Activated CD8-positive, alpha-beta T cell treated with anti-CD3 and anti-CD28 coated beads, Interleukin-2, amount 10 ng/mL, durations not matched to agents 7 days and 5 days (primary cell): Measurements from ENCODE around the gene BCL2. TPM values are rescaled to one million over a fixed set of nuclear protein-coding genes. Genes with fewer than 3 reads are reported as not detected.

Experiments
- ATAC-seq: fragments of 150-1000 bp; cut with Tn5 transposase; one replicate; pipeline ENCODE4 v1.10.0; 2021; ENCODE audit warnings: moderate library complexity
- CTCF ChIA-PET: fragments of 350-600 bp; sonication (Branson Sonifier 250); formaldehyde crosslinking; loops from one replicate; lab custom pipeline; 2021; ENCODE audit warnings: antibody characterized with exemption; lab: Charles Lee
- POLR2A ChIA-PET: fragments of 350-600 bp; sonication (Branson Sonifier 250); formaldehyde crosslinking; loops from one replicate; lab custom pipeline; 2021; ENCODE audit warnings: antibody characterized with exemption; lab: Charles Lee
- DNase-seq: peaks from one replicate; pipeline ENCODE4 v3.0.0-alpha.2; 2020
- H3K27ac Mint-ChIP-seq: one replicate; pipeline ENCODE4 v1.8.0; 2021; ENCODE audit warnings: mild to moderate bottlenecking, mixed read lengths
- H3K27me3 Mint-ChIP-seq: one replicate; pipeline ENCODE4 v1.8.0; 2021; ENCODE audit warnings: low read depth, mixed read lengths
- H3K36me3 Mint-ChIP-seq: one replicate; pipeline ENCODE4 v1.8.0; 2021; ENCODE audit warnings: low read depth, mixed read lengths
- H3K4me1 Mint-ChIP-seq: one replicate; pipeline ENCODE4 v1.8.0; 2021; ENCODE audit warnings: low read depth, mixed read lengths
- H3K4me3 Mint-ChIP-seq: one replicate; pipeline ENCODE4 v1.8.0; 2021; ENCODE audit warnings: mild to moderate bottlenecking, mixed read lengths
- H3K9me3 Mint-ChIP-seq: one replicate; pipeline ENCODE4 v1.8.0; 2022; ENCODE audit warnings: mixed read lengths; ENCODE audit not compliant: insufficient read depth
- total RNA-seq, 2 experiments: library from RNA; stranded (reverse); gene quantifications; one replicate each; pipeline ENCODE4 v1.2.3, GENCODE V29; 2021

Gene BCL2
- total RNA-seq, 2 experiments from 2014 or later, result 140 TPM

- ChIA-PET POLR2A (interaction anchor here (0.6 to 4.2 kb wide), 11 partner anchors 11 to 180 kb away, joined by 3 to 28 read pairs (median 3); partner anchors contain the start of gene BCL2), CTCF (interaction anchor here (1.0 to 10.8 kb wide), 6 partner anchors 9 to 180 kb away, joined by 3 to 108 read pairs (median 9); partner anchors contain the start of gene BCL2)
- Mint-ChIP-seq H3K9me3 (no peaks in the 10 kb centered on the region), H3K27me3 (no peaks in the 10 kb centered on the region), H3K4me3 (peak overlapping the region; percentile 77), H3K36me3 (peaks cover 67% of the 10 kb centered on the region), H3K27ac (peak overlapping the region; percentile 95), H3K4me1 (peaks cover 74% of the 10 kb centered on the region)
- DNase-seq, result peak; percentile 75
- peak; percentile 90 for ATAC-seq
These were observed 181.6 kb downstream of the BCL2 start for GRCh38 chr18:63137999-63138435.

- peaks cover 79% of the 10 kb centered on the region for H3K4me1 Mint-ChIP-seq
- H3K36me3 Mint-ChIP-seq, result peaks cover 52% of the 10 kb centered on the region
- CTCF ChIA-PET, result interaction anchor here (1.1 to 4.8 kb wide), 6 partner anchors 12 to 188 kb away, joined by 3 to 65 read pairs (median 12); partner anchors contain the start of gene BCL2
- no peak overlapping the region for H3K4me3 Mint-ChIP-seq
- DNase-seq (no peak), ATAC-seq (no peak)
- no peaks in the 10 kb centered on the region for H3K9me3 Mint-ChIP-seq
- H3K27ac Mint-ChIP-seq, result peak overlapping the region; percentile 4
- no peaks in the 10 kb centered on the region for H3K27me3 Mint-ChIP-seq
- POLR2A ChIA-PET, result interaction anchor here (1.0 kb wide), 1 partner anchor 20 kb away, joined by 3 read pairs; no protein-coding TSS in a partner anchor
These were observed 184.5 kb downstream of the BCL2 start for GRCh38 chr18:63135101-63135500.

GRCh38 chr18:63132819-63133200, 186.8 kb downstream of the BCL2 start:
- H3K27me3 Mint-ChIP-seq, result no peaks in the 10 kb centered on the region
- CTCF ChIA-PET, result interaction anchor here (0.9 to 7.1 kb wide), 18 partner anchors 8 to 306 kb away, joined by 4 to 74 read pairs (median 9); partner anchors contain the start of gene BCL2

GRCh38 chr18:63131959-63132818, 187.4 kb downstream of the BCL2 start:
- Mint-ChIP-seq H3K36me3 (peaks cover 57% of the 10 kb centered on the region), H3K27ac (peak overlapping the region; percentile 70), H3K27me3 (no peaks in the 10 kb centered on the region), H3K4me1 (peaks cover 58% of the 10 kb centered on the region), H3K9me3 (no peaks in the 10 kb centered on the region), H3K4me3 (no peak overlapping the region)
- no peak for DNase-seq
- ChIA-PET CTCF (interaction anchor here (0.9 to 7.1 kb wide), 27 partner anchors 8 to 307 kb away, joined by 3 to 74 read pairs (median 6); partner anchors contain the start of gene BCL2), POLR2A (interaction anchor here (0.6 to 2.2 kb wide), 11 partner anchors 11 to 300 kb away, joined by 3 to 11 read pairs (median 3); partner anchors contain the start of gene BCL2)
- ATAC-seq, result no peak

More at GRCh38 chr18:63132819-63133200, 186.8 kb downstream of the BCL2 start:
- no peak overlapping the region for H3K4me3 Mint-ChIP-seq
- POLR2A ChIA-PET, result interaction anchor here (0.6 to 2.2 kb wide), 6 partner anchors 11 to 300 kb away, joined by 3 to 11 read pairs (median 3); no protein-coding TSS in a partner anchor
- H3K9me3 Mint-ChIP-seq, result no peaks in the 10 kb centered on the region
- H3K36me3 Mint-ChIP-seq, result peaks cover 52% of the 10 kb centered on the region
- H3K4me1 Mint-ChIP-seq, result peaks cover 63% of the 10 kb centered on the region
- H3K27ac Mint-ChIP-seq, result peak overlapping the region; percentile 66
- ATAC-seq, result no peak
- no peak for DNase-seq

- H3K27ac Mint-ChIP-seq, result peak overlapping the region; percentile 70
- POLR2A ChIA-PET, result interaction anchor here (0.6 to 2.2 kb wide), 7 partner anchors 12 to 188 kb away, joined by 3 to 11 read pairs (median 4); partner anchors contain the start of gene BCL2
- DNase-seq (peak; percentile 73), ATAC-seq (peak; percentile 56)
- no peaks in the 10 kb centered on the region for H3K9me3 Mint-ChIP-seq
- peaks cover 52% of the 10 kb centered on the region for H3K4me1 Mint-ChIP-seq
- no peak overlapping the region for H3K4me3 Mint-ChIP-seq
- H3K27me3 Mint-ChIP-seq, result no peaks in the 10 kb centered on the region
- CTCF ChIA-PET, result interaction anchor here (0.7 to 7.1 kb wide), 30 partner anchors 9 to 308 kb away, joined by 3 to 74 read pairs (median 6); partner anchors contain the start of gene BCL2
- peaks cover 60% of the 10 kb centered on the region for H3K36me3 Mint-ChIP-seq
These were observed 188.2 kb downstream of the BCL2 start for GRCh38 chr18:63131106-63131958.

GRCh38 chr18:63130176-63130575, 189.4 kb downstream of the BCL2 start:
- Mint-ChIP-seq H3K27ac (no peak overlapping the region), H3K4me3 (no peak overlapping the region), H3K36me3 (peaks cover 57% of the 10 kb centered on the region), H3K27me3 (no peaks in the 10 kb centered on the region), H3K4me1 (peaks cover 40% of the 10 kb centered on the region), H3K9me3 (no peaks in the 10 kb centered on the region)
- no peak for ATAC-seq
- no peak for DNase-seq
- CTCF ChIA-PET, result interaction anchor here (2.1 to 7.1 kb wide), 2 partner anchors 185 to 194 kb away, joined by 6 to 74 read pairs; no protein-coding TSS in a partner anchor
- POLR2A ChIA-PET, result no interaction called here

GRCh38 chr18:63128237-63128974, 191.2 kb downstream of the BCL2 start:
- POLR2A ChIA-PET, result no interaction called here
- no peak overlapping the region for H3K4me3 Mint-ChIP-seq
- H3K27me3 Mint-ChIP-seq, result no peaks in the 10 kb centered on the region
- CTCF ChIA-PET, result interaction anchor here (1.6 to 7.1 kb wide), 5 partner anchors 8 to 196 kb away, joined by 6 to 74 read pairs (median 9); no protein-coding TSS in a partner anchor
- H3K36me3 Mint-ChIP-seq, result peaks cover 63% of the 10 kb centered on the region
- H3K4me1 Mint-ChIP-seq, result peaks cover 31% of the 10 kb centered on the region
- peak overlapping the region; percentile 66 for H3K27ac Mint-ChIP-seq
- no peak for DNase-seq
- H3K9me3 Mint-ChIP-seq, result no peaks in the 10 kb centered on the region
- no peak for ATAC-seq

- peaks cover 16% of the 10 kb centered on the region for H3K4me1 Mint-ChIP-seq
- no peak overlapping the region for H3K27ac Mint-ChIP-seq
- no peak overlapping the region for H3K4me3 Mint-ChIP-seq
- DNase-seq, result no peak
- peaks cover 2% of the 10 kb centered on the region for H3K27me3 Mint-ChIP-seq
- ChIA-PET CTCF (interaction anchor here (1.3 to 7.1 kb wide), 2 partner anchors 105 to 198 kb away, joined by 3 to 74 read pairs; no protein-coding TSS in a partner anchor), POLR2A (no interaction called here)
- H3K9me3 Mint-ChIP-seq, result no peaks in the 10 kb centered on the region
- no peak for ATAC-seq
- H3K36me3 Mint-ChIP-seq, result peaks cover 57% of the 10 kb centered on the region
These were observed 193.2 kb downstream of the BCL2 start for GRCh38 chr18:63126134-63127069.

GRCh38 chr18:63120620-63121019, 198.9 kb downstream of the BCL2 start:
- Mint-ChIP-seq H3K4me3 (no peak overlapping the region), H3K27me3 (peaks cover 29% of the 10 kb centered on the region), H3K4me1 (peaks cover 5% of the 10 kb centered on the region), H3K9me3 (no peaks in the 10 kb centered on the region), H3K27ac (no peak overlapping the region), H3K36me3 (peaks cover 22% of the 10 kb centered on the region)
- ChIA-PET CTCF (interaction anchor here (0.7 to 2.9 kb wide), 9 partner anchors 8 to 220 kb away, joined by 3 to 19 read pairs (median 5); no protein-coding TSS in a partner anchor), POLR2A (no interaction called here)
- DNase-seq (no peak), ATAC-seq (no peak)
